Activated T-cell treated with anti-CD3 and anti-CD28 coated beads, Interleukin-2, amount 50 U/mL, for 24 hours (primary cell): Measurements from ENCODE around the gene EAF1.
"Not testable (repeated sequence)": the region's sequence is repeated elsewhere in the genome, so short reads cannot be mapped to it uniquely, and the experiment has no call there.

Source experiments
- DNase-seq: peaks from one replicate; pipeline ENCODE4 v3.0.0-alpha.2; 2020
- H3K27ac Mint-ChIP-seq: 2 replicates; pipeline ENCODE4 v1.8.0; 2020; ENCODE audit warnings: mild to moderate bottlenecking, mixed read lengths
- H3K27me3 Mint-ChIP-seq: 2 replicates; pipeline ENCODE4 v1.8.0; 2020; ENCODE audit warnings: mixed read lengths
- H3K36me3 Mint-ChIP-seq: 2 replicates; pipeline ENCODE4 v1.8.0; 2020; ENCODE audit warnings: low read depth, mixed read lengths
- H3K4me1 Mint-ChIP-seq: 2 replicates; pipeline ENCODE4 v1.8.0; 2020; ENCODE audit warnings: low read depth, mixed read lengths
- H3K4me3 Mint-ChIP-seq: 2 replicates; pipeline ENCODE4 v1.8.0; 2020; ENCODE audit warnings: mild to moderate bottlenecking, moderate library complexity, mixed read lengths
- H3K9me3 Mint-ChIP-seq: 2 replicates; pipeline ENCODE4 v1.8.0; 2020; ENCODE audit warnings: mixed read lengths

The EAF1 gene

DNA sequence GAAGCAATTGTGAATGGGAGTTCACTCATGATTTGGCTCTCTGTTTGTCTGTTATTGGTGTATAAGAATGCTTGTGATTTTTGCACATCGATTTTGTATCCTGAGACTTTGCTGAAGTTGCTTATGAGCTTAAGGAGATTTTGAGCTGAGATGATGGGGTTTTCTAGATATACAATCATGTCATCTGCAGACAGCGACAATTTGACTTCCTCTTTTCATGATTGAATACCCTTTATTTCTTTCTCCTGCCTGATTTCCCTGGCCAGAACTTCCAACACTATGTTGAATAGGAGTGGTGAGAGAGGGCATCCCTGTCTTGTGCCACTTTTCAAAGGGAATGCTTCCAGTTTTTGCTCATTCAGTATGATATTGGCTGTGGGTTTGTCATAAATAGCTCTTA lies 34.1 kb upstream of the EAF1 start:
- not testable (repeated sequence) for H3K27me3 Mint-ChIP-seq, H3K9me3 Mint-ChIP-seq, H3K36me3 Mint-ChIP-seq, H3K4me3 Mint-ChIP-seq, H3K4me1 Mint-ChIP-seq, H3K27ac Mint-ChIP-seq, DNase-seq

DNA sequence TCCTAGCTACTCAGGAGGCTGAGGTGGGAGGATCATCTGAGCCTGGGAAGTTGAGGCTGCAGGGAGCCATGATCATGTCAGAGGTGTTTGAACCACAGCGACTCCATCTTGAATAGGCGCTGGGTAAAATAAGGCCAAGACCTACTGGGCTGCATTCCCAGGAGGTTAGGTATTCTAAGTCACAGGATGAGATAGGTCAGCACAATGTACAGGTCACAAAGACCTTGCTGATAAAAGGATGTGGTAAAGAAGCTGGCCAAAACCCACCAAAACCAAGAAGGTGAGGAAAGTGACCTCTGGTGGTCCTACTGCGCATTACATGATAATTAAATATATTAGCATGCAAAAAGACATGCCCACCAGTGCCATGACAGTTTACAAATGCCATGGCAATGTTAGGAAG lies 28.7 kb upstream of the EAF1 start:
- H3K4me1 Mint-ChIP-seq, result peaks cover 17% of the 10 kb centered on the region
- DNase-seq, H3K27me3 Mint-ChIP-seq, H3K27ac Mint-ChIP-seq, H3K9me3 Mint-ChIP-seq, H3K36me3 Mint-ChIP-seq, H3K4me3 Mint-ChIP-seq: not testable (repeated sequence)

- H3K36me3 Mint-ChIP-seq, result peaks cover 3% of the 10 kb centered on the region
- no peaks in the 10 kb centered on the region for H3K9me3 Mint-ChIP-seq
- H3K27me3 Mint-ChIP-seq, result no peaks in the 10 kb centered on the region
- no peak for DNase-seq
- peaks cover 17% of the 10 kb centered on the region for H3K4me1 Mint-ChIP-seq
- no peak overlapping the region for H3K27ac Mint-ChIP-seq
- H3K4me3 Mint-ChIP-seq, result no peak overlapping the region
These were observed 27.4 kb upstream of the EAF1 start for GRCh38 chr3:15399970-15400369.

DNA sequence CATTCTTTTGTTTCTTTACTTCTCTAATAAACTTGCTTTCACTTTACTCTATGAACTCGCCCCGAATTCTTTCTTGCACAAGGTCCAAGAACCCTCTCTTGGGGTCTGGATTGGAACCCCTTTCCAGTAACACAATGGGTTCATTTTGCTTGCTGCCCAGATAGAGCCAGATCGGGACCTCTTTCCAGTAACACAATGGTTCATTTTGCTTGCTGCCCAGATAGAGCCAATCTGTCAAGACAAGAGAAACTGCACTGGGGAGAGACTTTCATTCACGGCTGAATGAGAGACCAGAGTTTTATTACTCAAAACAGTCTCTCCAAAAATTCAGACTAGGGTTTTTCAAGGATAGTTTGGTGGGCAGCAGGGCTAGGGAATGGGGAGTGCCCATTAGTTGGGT lies 25.5 kb upstream of the EAF1 start:
- Mint-ChIP-seq H3K4me3 (no peak overlapping the region), H3K4me1 (peaks cover 17% of the 10 kb centered on the region), H3K9me3 (no peaks in the 10 kb centered on the region), H3K27ac (no peak overlapping the region), H3K27me3 (no peaks in the 10 kb centered on the region), H3K36me3 (peaks cover 3% of the 10 kb centered on the region)
- DNase-seq, result no peak

DNA sequence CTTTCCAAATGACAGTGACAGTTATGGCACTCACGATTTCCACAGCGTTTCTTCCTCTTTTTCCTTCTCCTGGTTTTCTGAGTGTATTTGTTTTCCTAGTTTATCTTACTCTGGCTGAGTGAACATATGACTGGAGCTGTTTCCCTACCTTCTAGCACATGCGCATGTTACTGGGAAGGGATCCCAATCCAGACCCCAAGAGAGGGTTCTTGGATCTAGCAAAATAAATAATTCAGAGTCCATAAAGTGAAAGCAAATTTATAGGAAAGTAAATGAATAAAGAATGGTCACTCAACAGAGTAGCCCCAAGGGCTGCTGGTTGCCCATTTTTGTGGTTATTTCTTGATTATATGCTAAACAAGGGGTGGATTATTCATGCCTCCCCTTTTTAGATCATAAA lies 23.9 kb upstream of the EAF1 start:
- Mint-ChIP-seq H3K4me1 (peaks cover 17% of the 10 kb centered on the region), H3K27ac (no peak overlapping the region), H3K36me3 (no peaks in the 10 kb centered on the region), H3K9me3 (no peaks in the 10 kb centered on the region), H3K27me3 (no peaks in the 10 kb centered on the region), H3K4me3 (no peak overlapping the region)
- no peak for DNase-seq

DNA sequence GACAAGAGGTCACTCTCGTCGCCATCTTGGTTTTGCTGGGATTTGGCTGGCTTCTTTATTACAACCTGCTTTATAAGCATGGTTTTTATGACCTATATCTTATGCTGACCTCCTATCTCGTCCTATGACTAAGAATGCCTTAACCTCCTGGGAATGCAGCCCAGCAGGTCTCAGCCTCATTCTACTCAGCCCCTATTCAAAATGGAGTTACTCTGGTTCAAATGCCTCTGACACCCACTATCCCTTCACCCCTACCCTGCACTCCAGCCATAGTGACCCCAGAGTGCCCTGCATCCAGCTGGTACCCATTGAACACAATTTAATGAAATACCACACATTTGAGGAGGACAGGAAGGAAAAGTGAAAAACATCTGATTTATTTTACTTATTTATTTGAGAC lies 23.4 kb upstream of the EAF1 start:
- Mint-ChIP-seq H3K27ac (no peak overlapping the region), H3K9me3 (no peaks in the 10 kb centered on the region), H3K36me3 (no peaks in the 10 kb centered on the region), H3K4me3 (no peak overlapping the region), H3K4me1 (peaks cover 17% of the 10 kb centered on the region), H3K27me3 (no peaks in the 10 kb centered on the region)
- no peak for DNase-seq

DNA sequence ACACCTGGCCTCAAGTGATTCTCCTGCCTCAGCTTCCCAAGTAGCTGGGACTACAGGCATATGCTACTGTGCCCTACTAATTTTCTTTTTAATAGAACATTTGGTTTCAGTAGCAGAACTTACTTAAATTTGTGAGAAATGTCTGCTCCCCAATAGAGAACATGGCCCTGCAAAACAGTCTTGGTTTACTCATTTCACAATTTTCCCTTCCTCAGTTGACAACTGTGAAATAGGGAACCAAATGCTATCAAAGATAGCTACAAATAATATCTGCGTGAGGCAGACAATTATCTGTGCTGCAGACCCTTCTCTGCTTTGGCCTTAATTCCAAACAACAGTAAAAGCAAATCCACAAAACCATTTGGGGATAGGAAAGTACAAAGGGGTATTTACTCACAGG lies 22.6 kb upstream of the EAF1 start:
- DNase-seq, result no peak
- Mint-ChIP-seq H3K4me3 (no peak overlapping the region), H3K4me1 (peaks cover 10% of the 10 kb centered on the region), H3K27ac (no peak overlapping the region), H3K36me3 (peaks cover 7% of the 10 kb centered on the region), H3K9me3 (no peaks in the 10 kb centered on the region), H3K27me3 (no peaks in the 10 kb centered on the region)

GRCh38 chr3:15405448-15406050 lies 21.8 kb upstream of the EAF1 start:
- H3K4me1 Mint-ChIP-seq, result peaks cover 3% of the 10 kb centered on the region
- H3K36me3 Mint-ChIP-seq, result peaks cover 15% of the 10 kb centered on the region
- no peak for DNase-seq
- H3K27ac Mint-ChIP-seq, result no peak overlapping the region
- no peak overlapping the region for H3K4me3 Mint-ChIP-seq
- no peaks in the 10 kb centered on the region for H3K27me3 Mint-ChIP-seq
- H3K9me3 Mint-ChIP-seq, result no peaks in the 10 kb centered on the region

DNA sequence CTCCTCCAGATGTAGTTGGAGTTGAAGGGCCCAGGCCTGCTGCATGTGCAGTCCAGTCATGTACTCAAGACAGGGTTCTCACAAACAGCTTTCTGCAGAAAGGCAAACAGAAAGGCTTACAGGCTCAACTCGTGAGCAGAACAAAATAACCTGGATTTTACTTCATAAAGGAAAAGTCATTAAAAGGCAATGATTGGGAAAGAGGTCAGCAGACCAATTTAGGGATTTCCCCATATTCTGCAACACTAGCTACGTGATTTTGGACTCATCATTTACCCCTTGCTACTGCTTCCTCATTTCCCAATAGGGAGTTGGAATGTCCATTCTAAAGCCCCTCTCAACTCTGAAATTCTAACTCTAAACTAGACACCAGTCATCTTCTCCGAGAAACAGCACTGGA lies 18.2 kb upstream of the EAF1 start:
- DNase-seq, result no peak
- no peaks in the 10 kb centered on the region for H3K27me3 Mint-ChIP-seq
- H3K4me1 Mint-ChIP-seq, result no peaks in the 10 kb centered on the region
- no peak overlapping the region for H3K4me3 Mint-ChIP-seq
- peaks cover 43% of the 10 kb centered on the region for H3K36me3 Mint-ChIP-seq
- no peak overlapping the region for H3K27ac Mint-ChIP-seq
- H3K9me3 Mint-ChIP-seq, result no peaks in the 10 kb centered on the region

DNA sequence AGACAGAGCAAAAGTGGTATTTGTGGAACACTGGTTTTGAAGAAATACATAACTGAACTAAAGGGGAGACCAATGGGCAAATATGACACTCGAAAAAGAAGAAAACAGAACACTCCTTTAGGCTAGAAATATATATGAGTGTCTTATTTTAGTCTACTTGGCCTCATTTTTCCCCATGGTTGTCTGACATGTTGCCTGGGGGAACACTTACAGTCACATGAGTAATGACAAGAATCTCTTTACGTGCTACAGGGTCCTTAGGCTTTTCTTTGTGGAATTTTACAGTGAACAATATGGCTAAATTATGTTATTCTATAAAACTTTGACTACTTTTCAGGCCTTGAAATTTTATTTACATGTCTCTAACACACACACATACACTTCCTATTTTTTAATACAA lies 17.6 kb upstream of the EAF1 start:
- H3K9me3 Mint-ChIP-seq, result no peaks in the 10 kb centered on the region
- H3K4me3 Mint-ChIP-seq, result no peak overlapping the region
- no peak for DNase-seq
- H3K27ac Mint-ChIP-seq, result no peak overlapping the region
- H3K36me3 Mint-ChIP-seq, result peaks cover 49% of the 10 kb centered on the region
- no peaks in the 10 kb centered on the region for H3K27me3 Mint-ChIP-seq
- no peaks in the 10 kb centered on the region for H3K4me1 Mint-ChIP-seq

DNA sequence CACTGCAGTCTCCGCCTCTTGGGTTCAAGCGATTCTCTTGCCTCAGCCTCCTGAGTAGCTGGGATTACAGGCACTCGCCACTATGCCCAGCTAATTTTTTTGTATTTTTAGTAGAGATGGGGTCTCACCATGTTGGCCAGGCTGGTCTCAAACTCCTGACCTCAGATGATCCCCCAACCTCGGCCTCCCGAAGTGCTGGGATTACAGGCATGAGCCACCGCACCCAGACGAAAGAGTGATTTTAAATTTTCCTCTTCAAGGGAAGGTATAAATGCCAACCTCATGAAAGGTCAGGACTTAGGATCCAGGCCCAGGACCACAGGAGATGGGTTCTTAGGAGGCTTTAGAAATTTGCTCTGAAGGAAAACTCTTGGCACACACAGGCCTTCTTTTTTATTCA lies 16.4 kb upstream of the EAF1 start:
- H3K4me1 Mint-ChIP-seq, H3K27me3 Mint-ChIP-seq, DNase-seq, H3K4me3 Mint-ChIP-seq, H3K27ac Mint-ChIP-seq, H3K9me3 Mint-ChIP-seq: not testable (repeated sequence)
- peaks cover 60% of the 10 kb centered on the region for H3K36me3 Mint-ChIP-seq

GRCh38 chr3:15420871-15421270 lies 6.5 kb upstream of the EAF1 start:
- Mint-ChIP-seq H3K36me3 (peaks cover 72% of the 10 kb centered on the region), H3K27ac (no peak overlapping the region), H3K9me3 (no peaks in the 10 kb centered on the region), H3K27me3 (no peaks in the 10 kb centered on the region), H3K4me1 (peaks cover 22% of the 10 kb centered on the region), H3K4me3 (no peak overlapping the region)
- no peak for DNase-seq

GRCh38 chr3:15426579-15427118 lies 749 bp upstream of the EAF1 start:
- no peak for DNase-seq
- Mint-ChIP-seq H3K9me3 (peaks cover 4% of the 10 kb centered on the region), H3K27ac (peak overlapping the region; percentile 98), H3K36me3 (peaks cover 87% of the 10 kb centered on the region), H3K4me3 (peak overlapping the region; percentile 88), H3K27me3 (no peaks in the 10 kb centered on the region), H3K4me1 (peaks cover 50% of the 10 kb centered on the region)

GRCh38 chr3:15427981-15428380 lies 583 bp downstream of the EAF1 start:
- Mint-ChIP-seq H3K36me3 (peaks cover 84% of the 10 kb centered on the region), H3K4me3 (peak overlapping the region; percentile 88), H3K27ac (peak overlapping the region; percentile 98), H3K9me3 (peaks cover 4% of the 10 kb centered on the region), H3K4me1 (peaks cover 54% of the 10 kb centered on the region), H3K27me3 (no peaks in the 10 kb centered on the region)
- DNase-seq, result no peak

- Mint-ChIP-seq H3K9me3 (peaks cover 4% of the 10 kb centered on the region), H3K4me1 (peaks cover 56% of the 10 kb centered on the region), H3K36me3 (peaks cover 84% of the 10 kb centered on the region), H3K27ac (peak overlapping the region; percentile 98), H3K27me3 (no peaks in the 10 kb centered on the region), H3K4me3 (peak overlapping the region; percentile 88)
- DNase-seq, result no peak
These were observed 1.1 kb downstream of the EAF1 start for GRCh38 chr3:15428539-15428938.

GRCh38 chr3:15429080-15429479 lies 1.7 kb downstream of the EAF1 start:
- Mint-ChIP-seq H3K9me3 (peaks cover 4% of the 10 kb centered on the region), H3K4me1 (peaks cover 57% of the 10 kb centered on the region), H3K27me3 (no peaks in the 10 kb centered on the region), H3K27ac (peak overlapping the region; percentile 98), H3K36me3 (peaks cover 85% of the 10 kb centered on the region), H3K4me3 (peak overlapping the region; percentile 88)
- no peak for DNase-seq
